GM23248 (cell line): Measurements from ENCODE around the gene IFNL1.

Experiments
- EZH2 ChIP-seq: fragments of 200-600 bp; sonication (generic); IDR thresholded peaks from 2 replicates; pipeline ENCODE4 v1.6.1; 2018; ENCODE audit warnings: antibody characterized with exemption, mild to moderate bottlenecking; ENCODE audit not compliant: insufficient read depth, poor library complexity, severe bottlenecking
- EZH2phosphoT487 ChIP-seq: fragments of 200-600 bp; sonication (generic); IDR thresholded peaks from 2 replicates; pipeline ENCODE4 v1.6.1; 2018; ENCODE audit warnings: antibody characterized with exemption, moderate library complexity, mild to moderate bottlenecking, low read depth; ENCODE audit not compliant: insufficient read depth

DNA sequence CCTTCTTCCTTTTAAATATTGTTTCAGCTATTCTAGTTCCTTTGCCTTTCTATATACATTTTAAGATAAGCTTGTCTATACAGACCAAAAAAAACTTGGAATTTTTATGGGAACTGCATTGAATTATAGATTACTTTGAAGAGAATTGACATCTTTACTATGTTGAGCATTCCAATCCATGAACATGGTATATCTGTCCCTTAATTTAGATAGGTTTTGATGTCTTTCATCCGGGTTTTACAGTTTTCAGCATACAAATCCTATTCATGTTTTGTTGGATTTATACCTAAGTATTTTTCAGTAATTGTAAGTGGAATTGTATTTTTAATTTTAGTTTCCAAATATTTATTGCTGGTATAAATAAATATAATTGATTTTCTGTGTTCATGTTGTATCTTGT lies 12.2 kb upstream of the IFNL1 start:
- TF ChIP-seq EZH2phosphoT487 = no peak
- TF ChIP-seq EZH2 = no peak
